ENCODE data around the gene FAM177A1. TPM values are rescaled to one million over a fixed set of nuclear protein-coding genes. Genes with fewer than 3 reads are reported as not detected.

The FAM177A1 gene
- total RNA-seq, 6 experiments from 2014 or later = 80.2 to 99.5 (median 91.9) TPM

DNA sequence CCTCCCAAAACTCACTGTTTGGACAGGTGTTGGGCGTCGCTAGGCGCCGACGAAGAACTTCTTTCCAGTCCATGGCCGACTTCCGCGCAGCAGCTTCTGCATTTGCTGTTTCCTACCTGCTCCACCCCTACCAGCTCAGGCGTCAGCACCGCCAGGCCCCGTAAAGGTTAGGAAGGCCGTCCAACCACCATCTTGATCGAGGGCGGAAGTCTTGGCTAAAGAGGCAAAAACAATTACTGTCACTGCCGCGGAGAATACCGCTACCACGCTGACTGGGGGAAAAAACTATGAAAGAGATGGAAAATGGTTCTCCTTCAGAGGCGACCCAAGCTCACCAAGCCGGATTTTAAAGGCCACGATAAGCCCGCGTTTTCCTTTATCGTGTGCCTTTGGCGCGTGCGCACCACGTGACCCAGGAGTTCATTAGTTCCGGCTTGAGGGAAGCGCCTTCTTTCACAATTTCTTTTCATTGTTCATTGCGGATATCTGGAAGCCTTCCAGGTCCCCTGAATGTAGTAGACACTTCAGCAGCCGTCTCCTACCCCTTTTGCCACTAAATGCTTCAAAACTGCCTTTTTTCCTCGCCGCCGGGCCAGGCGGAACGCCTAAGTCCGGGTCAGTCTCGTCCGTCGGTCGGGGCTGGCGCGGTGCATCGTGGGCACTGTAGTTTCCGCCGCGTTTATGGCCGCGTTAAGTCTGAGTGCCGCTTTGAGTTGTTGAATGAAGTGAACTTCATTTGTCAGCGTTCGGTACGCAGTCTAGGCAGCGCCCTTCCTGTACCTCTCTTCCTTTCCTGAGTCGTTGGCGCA is 76.0 kb downstream of the FAM177A1 start, which contains the start of the genes PPP2R3C and PRORP:
Gene PPP2R3C (minus strand): TSS at position 104 of the 809 bp plus-strand sequence. CDS start 31 bp downstream, at position 73.
Gene PRORP (plus strand): TSS at position 666 of the 809 bp plus-strand sequence. CDS start 694 bp downstream, outside the sequence.
- Mint-ChIP-seq H3K27ac (peak within 1 kb of the TSS; percentile 100), H3K36me3 (ENCODE audit: low read depth) (peaks cover 31% of the 10 kb centered on the region), H3K4me3 (peak within 1 kb of the TSS; percentile 95), H3K4me1 (ENCODE audit: low read depth) (peaks cover 43% of the 10 kb centered on the region), H3K9me3 (no peaks in the 10 kb centered on the region), H3K27me3 (ENCODE audit: insufficient read depth) (peaks cover 9% of the 10 kb centered on the region)
- TF ChIP-seq, protein P1, sequence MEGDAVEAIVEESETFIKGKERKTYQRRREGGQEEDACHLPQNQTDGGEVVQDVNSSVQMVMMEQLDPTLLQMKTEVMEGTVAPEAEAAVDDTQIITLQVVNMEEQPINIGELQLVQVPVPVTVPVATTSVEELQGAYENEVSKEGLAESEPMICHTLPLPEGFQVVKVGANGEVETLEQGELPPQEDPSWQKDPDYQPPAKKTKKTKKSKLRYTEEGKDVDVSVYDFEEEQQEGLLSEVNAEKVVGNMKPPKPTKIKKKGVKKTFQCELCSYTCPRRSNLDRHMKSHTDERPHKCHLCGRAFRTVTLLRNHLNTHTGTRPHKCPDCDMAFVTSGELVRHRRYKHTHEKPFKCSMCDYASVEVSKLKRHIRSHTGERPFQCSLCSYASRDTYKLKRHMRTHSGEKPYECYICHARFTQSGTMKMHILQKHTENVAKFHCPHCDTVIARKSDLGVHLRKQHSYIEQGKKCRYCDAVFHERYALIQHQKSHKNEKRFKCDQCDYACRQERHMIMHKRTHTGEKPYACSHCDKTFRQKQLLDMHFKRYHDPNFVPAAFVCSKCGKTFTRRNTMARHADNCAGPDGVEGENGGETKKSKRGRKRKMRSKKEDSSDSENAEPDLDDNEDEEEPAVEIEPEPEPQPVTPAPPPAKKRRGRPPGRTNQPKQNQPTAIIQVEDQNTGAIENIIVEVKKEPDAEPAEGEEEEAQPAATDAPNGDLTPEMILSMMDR (IDR thresholded peaks at IDR 0.05) = no peak
- peak; percentile 95 for DNase-seq

DNA sequence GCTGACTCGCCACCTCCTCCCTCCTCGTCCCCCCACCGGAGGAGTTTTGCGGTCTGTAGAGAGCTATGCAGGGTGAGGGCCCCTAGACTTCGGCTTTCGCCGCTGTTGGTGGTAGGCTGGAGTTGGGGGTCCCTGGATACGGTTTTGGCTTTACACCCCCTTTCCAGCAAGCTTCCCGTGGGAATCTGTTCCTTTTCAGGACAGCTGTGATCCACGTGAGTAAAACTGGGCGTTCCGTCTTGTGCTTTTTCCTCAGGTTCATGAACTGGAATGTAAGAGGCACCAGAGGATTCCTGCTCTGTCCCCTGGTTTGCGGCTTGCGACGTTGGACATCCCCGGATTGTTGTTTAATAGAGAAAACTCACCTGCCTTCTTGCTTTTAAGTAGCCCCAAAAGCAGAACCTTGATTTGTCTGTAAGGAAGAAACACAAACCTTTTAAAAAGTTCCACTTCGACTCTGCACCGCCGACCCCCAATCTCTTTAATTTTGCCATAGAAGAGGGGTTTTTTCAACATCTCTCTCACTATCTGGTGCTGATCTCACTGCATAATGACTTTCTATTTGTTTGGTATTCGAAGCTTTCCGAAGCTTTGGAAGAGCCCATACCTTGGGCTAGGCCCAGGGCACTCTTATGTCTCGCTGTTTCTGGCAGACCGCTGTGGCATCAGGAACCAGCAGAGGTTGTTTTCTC is 76.8 kb downstream of the FAM177A1 start:
- Mint-ChIP-seq H3K27me3 (ENCODE audit: insufficient read depth) (peaks cover 7% of the 10 kb centered on the region), H3K4me3 (peak overlapping the region; percentile 95), H3K36me3 (ENCODE audit: low read depth) (peaks cover 31% of the 10 kb centered on the region), H3K9me3 (no peaks in the 10 kb centered on the region), H3K27ac (peak overlapping the region; percentile 100), H3K4me1 (ENCODE audit: low read depth) (peaks cover 43% of the 10 kb centered on the region)
- DNase-seq = peak; percentile 10
- TF ChIP-seq, protein P1 (IDR thresholded peaks at IDR 0.05) = no peak

DNA sequence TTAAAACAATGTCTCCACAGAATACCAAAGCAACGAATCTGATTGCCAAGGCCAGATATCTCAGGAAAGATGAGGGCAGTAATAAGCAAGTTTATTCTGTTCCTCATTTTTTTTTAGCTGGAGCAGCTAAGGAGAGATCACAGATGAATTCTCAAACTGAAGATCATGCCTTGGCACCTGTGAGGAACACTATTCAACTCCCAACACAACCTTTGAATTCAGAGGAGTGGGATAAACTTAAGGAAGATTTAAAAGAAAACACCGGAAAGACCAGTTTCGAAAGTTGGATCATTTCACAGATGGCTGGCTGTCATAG is 77.3 kb downstream of the FAM177A1 start:
- DNase-seq = no peak
- peaks cover 47% of the 10 kb centered on the region for H3K4me1 Mint-ChIP-seq (ENCODE audit: low read depth)
- TF ChIP-seq, protein P1 (IDR thresholded peaks at IDR 0.05) = no peak
- H3K4me3 Mint-ChIP-seq = peak overlapping the region; percentile 95
- H3K27me3 Mint-ChIP-seq (ENCODE audit: insufficient read depth) = peaks cover 7% of the 10 kb centered on the region
- no peaks in the 10 kb centered on the region for H3K9me3 Mint-ChIP-seq
- H3K27ac Mint-ChIP-seq = peak overlapping the region; percentile 100
- peaks cover 36% of the 10 kb centered on the region for H3K36me3 Mint-ChIP-seq (ENCODE audit: low read depth)

DNA sequence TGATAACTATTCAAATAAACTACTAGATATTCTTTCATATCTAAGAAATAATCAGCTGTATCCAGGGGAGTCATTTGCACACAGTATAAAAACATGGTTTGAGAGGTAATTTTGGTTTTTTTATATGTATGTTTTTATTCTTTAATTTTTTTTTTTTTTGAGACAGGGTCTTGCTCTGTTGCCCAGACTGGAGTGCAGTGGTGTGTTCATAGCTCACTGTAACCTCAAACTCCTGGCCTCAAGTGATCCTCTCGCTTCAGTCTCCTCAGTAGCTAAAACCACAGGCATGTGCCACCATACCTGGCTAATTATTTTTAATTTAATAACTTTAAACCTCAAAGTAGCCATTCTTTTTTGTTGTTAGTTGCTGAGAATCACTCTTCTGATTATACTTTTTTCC is 78.1 kb downstream of the FAM177A1 start:
- Mint-ChIP-seq H3K4me1 (ENCODE audit: low read depth) (peaks cover 52% of the 10 kb centered on the region), H3K4me3 (peak overlapping the region; percentile 95), H3K36me3 (ENCODE audit: low read depth) (peaks cover 41% of the 10 kb centered on the region), H3K9me3 (no peaks in the 10 kb centered on the region), H3K27me3 (ENCODE audit: insufficient read depth) (peaks cover 7% of the 10 kb centered on the region), H3K27ac (peak overlapping the region; percentile 100)
- TF ChIP-seq, protein P1 (IDR thresholded peaks at IDR 0.05) = no peak
- DNase-seq = no peak

Other genes starting within 250 kb of the FAM177A1 start
- gene BAZ1A, start 170.9 kb upstream of the FAM177A1 start, total RNA-seq (2021; fragmentation: NEBNext Ultra II Directional; extraction: Animal tissue kit (Norgen Biotek cat#: 25700)) = 10 to 100 TPM; 23.1 to 29.5 (median 26.6) TPM
- 10 to 100 TPM; 68.6 to 83.0 (median 75.1) TPM for gene SRP54, start 63.3 kb upstream of the FAM177A1 start, total RNA-seq (2021; fragmentation: NEBNext Ultra II Directional; extraction: Animal tissue kit (Norgen Biotek cat#: 25700))
- 10 to 100 TPM; 19.0 to 26.4 (median 23.8) TPM for gene PPP2R3C, start 75.7 kb downstream of the FAM177A1 start, total RNA-seq (2021; fragmentation: NEBNext Ultra II Directional; extraction: Animal tissue kit (Norgen Biotek cat#: 25700))
- gene PRORP, start 76.3 kb downstream of the FAM177A1 start, total RNA-seq (2021; fragmentation: NEBNext Ultra II Directional; extraction: Animal tissue kit (Norgen Biotek cat#: 25700)) = 10 to 100 TPM; 22.6 to 29.6 (median 26.6) TPM
- gene PSMA6, start 246.1 kb downstream of the FAM177A1 start, total RNA-seq (2021; fragmentation: NEBNext Ultra II Directional; extraction: Animal tissue kit (Norgen Biotek cat#: 25700)) = 100 to 1,000 TPM; 186 to 233 (median 222) TPM

All from HFFc6 (cell line).